HepG2 (cell line): ENCODE results near the gene ARL16. TPM values are rescaled to one million over a fixed set of nuclear protein-coding genes. Genes with fewer than 3 reads are reported as not detected.
A peak's percentile ranks its signal among the peaks of the same experiment; 100 is the strongest.

ENCODE experiments used
- BRCA1 ChIP-seq: sonication (generic); formaldehyde crosslinking; IDR thresholded peaks from 2 replicates; pipeline ENCODE4 v1.4.0; 2020; ENCODE audit warnings: missing genetic modification reagents
- CC2D1A ChIP-seq: sonication (generic); formaldehyde crosslinking; IDR thresholded peaks from 2 replicates; pipeline ENCODE4 v1.8.1; 2023; ENCODE audit warnings: mild to moderate bottlenecking, missing genetic modification reagents
- E2F2 ChIP-seq: sonication (generic); formaldehyde crosslinking; IDR thresholded peaks from 2 replicates; pipeline ENCODE4 v1.4.0; 2020; ENCODE audit warnings: missing genetic modification reagents, borderline replicate concordance
- EP300 ChIP-seq, 3 experiments: sonication (generic) in 1 of 3; formaldehyde crosslinking in 1 of 3; IDR thresholded peaks; 2 replicates each; pipeline versions ENCODE4 v1.5.1 to v1.6.1; 2011 to 2020; ENCODE audit warnings: low read depth in 2 of 3, low read length in 2 of 3, borderline replicate concordance in 1 of 3, improper control_type of control experiment in 1 of 3, mild to moderate bottlenecking in 1 of 3, missing genetic modification reagents in 1 of 3, moderate library complexity in 1 of 3
- HMGA1 ChIP-seq: sonication (generic); formaldehyde crosslinking; conservative IDR thresholded peaks from 2 replicates; pipeline ENCODE4 v1.4.0; 2020; ENCODE audit warnings: missing genetic modification reagents
- MIER3 ChIP-seq: IDR thresholded peaks from 2 replicates; pipeline ENCODE4 v1.6.1; 2016; ENCODE audit warnings: missing compliant biosample characterization, borderline replicate concordance
- MIXL1 ChIP-seq: IDR thresholded peaks from 2 replicates; pipeline ENCODE4 v1.6.1; 2016
- MTA3 ChIP-seq: sonication (generic); formaldehyde crosslinking; IDR thresholded peaks from 2 replicates; pipeline ENCODE4 v1.4.0; 2020; ENCODE audit warnings: missing genetic modification reagents
- MTF2 ChIP-seq: sonication (generic); formaldehyde crosslinking; IDR thresholded peaks from 2 replicates; pipeline ENCODE4 v1.5.0; 2020; ENCODE audit warnings: missing genetic modification reagents, borderline replicate concordance
- NR3C1 ChIP-seq: sonication (generic); formaldehyde crosslinking; IDR thresholded peaks from 2 replicates; pipeline ENCODE4 v1.4.0; 2020; ENCODE audit warnings: missing genetic modification reagents
- PHB2 ChIP-seq: fragments of 450-650 bp; IDR thresholded peaks from 2 replicates; pipeline ENCODE4 v1.6.1; 2018; ENCODE audit not compliant: partially characterized antibody
- PHF21A ChIP-seq: sonication (generic); formaldehyde crosslinking; IDR thresholded peaks from 2 replicates; pipeline ENCODE4 v1.5.0; 2020; ENCODE audit warnings: mild to moderate bottlenecking, missing genetic modification reagents
- POLR2AphosphoS2 ChIP-seq: IDR thresholded peaks from 2 replicates; pipeline ENCODE4 v1.6.1; 2011; ENCODE audit warnings: low read depth, low read length, improper control_type of control experiment
- SETDB1 ChIP-seq: sonication (generic); formaldehyde crosslinking; IDR thresholded peaks from 2 replicates; pipeline ENCODE4 v1.5.1; 2020; ENCODE audit warnings: missing genetic modification reagents, mild to moderate bottlenecking, borderline replicate concordance
- SOX5 ChIP-seq: IDR thresholded peaks from 2 replicates; pipeline ENCODE4 v1.6.1; 2016; ENCODE audit warnings: borderline replicate concordance
- SP140L ChIP-seq: sonication (generic); formaldehyde crosslinking; IDR thresholded peaks from 2 replicates; pipeline ENCODE4 v1.4.0; 2020; ENCODE audit warnings: missing genetic modification reagents, borderline replicate concordance
- STAT6 ChIP-seq: sonication (generic); formaldehyde crosslinking; IDR thresholded peaks from 2 replicates; pipeline ENCODE4 v1.4.0; 2020; ENCODE audit warnings: missing genetic modification reagents, mild to moderate bottlenecking, borderline replicate concordance
- TEAD3 ChIP-seq: optimal IDR thresholded peaks from 2 replicates; pipeline ENCODE3; 2016; ENCODE audit warnings: borderline replicate concordance
- ZFAT ChIP-seq: sonication (generic); formaldehyde crosslinking; conservative IDR thresholded peaks from 2 replicates; pipeline ENCODE4 v1.8.1; 2023; ENCODE audit warnings: missing genetic modification reagents, inconsistent platforms
- ZFP1 ChIP-seq: IDR thresholded peaks from 2 replicates; pipeline ENCODE4 v1.6.1; 2016
- ZFP41 ChIP-seq: sonication (generic); formaldehyde crosslinking; IDR thresholded peaks from 2 replicates; pipeline ENCODE4 v1.4.0; 2020; ENCODE audit warnings: mild to moderate bottlenecking, missing genetic modification reagents, borderline replicate concordance
- ZNF382 ChIP-seq: sonication (generic); formaldehyde crosslinking; IDR thresholded peaks from 2 replicates; pipeline ENCODE4 v1.5.0; 2020; ENCODE audit warnings: missing genetic modification reagents, mild to moderate bottlenecking, borderline replicate concordance
- ZNF839 ChIP-seq: sonication (generic); formaldehyde crosslinking; IDR thresholded peaks from 2 replicates; pipeline ENCODE4 v1.4.0; 2020; ENCODE audit warnings: missing genetic modification reagents, mild to moderate bottlenecking, borderline replicate concordance
- ZNF883 ChIP-seq: sonication (generic); formaldehyde crosslinking; IDR thresholded peaks from 2 replicates; pipeline ENCODE4 v1.5.1; 2020; ENCODE audit warnings: mild to moderate bottlenecking, missing genetic modification reagents; ENCODE audit errors: not compliant biosample characterization
- ZSCAN20 ChIP-seq: sonication (generic); formaldehyde crosslinking; IDR thresholded peaks from 2 replicates; pipeline ENCODE4 v1.4.0; 2020; ENCODE audit warnings: missing genetic modification reagents, mild to moderate bottlenecking, borderline replicate concordance
- ZZZ3 ChIP-seq: sonication (generic); formaldehyde crosslinking; IDR thresholded peaks from 2 replicates; pipeline ENCODE4 v1.4.0; 2020; ENCODE audit warnings: missing genetic modification reagents, mild to moderate bottlenecking, borderline replicate concordance
- polyA plus RNA-seq, 8 experiments: library from polyadenylated mRNA; depleted of rRNA in 3 of 8; stranded (reverse) in 7 of 8; unstranded in 1 of 8; fragments of >200 nt; fragmentation: Illumina TruSeq in 4 of 8; extraction: Trizol in 4 of 8; gene quantifications; 2 replicates each; pipeline versions ENCODE4 v1.2.1 to v1.2.3, GENCODE V29; 2011 to 2016; ENCODE audit warnings: low read depth in 4 of 8, missing spikeins in 1 of 8, mixed read lengths in 1 of 8; ENCODE audit not compliant: insufficient read depth in 1 of 8
- total RNA-seq, 5 experiments: library from RNA; depleted of rRNA; stranded (reverse); fragments of >200 nt; fragmentation: Illumina TruSeq; extraction: Trizol; gene quantifications; 2 replicates each; pipeline ENCODE4 v1.2.3, GENCODE V29; 2016; ENCODE audit warnings: low read depth in 1 of 5
- TF ChIP-seq, protein P1 (sequence below): sonication (generic); IDR thresholded peaks from 2 replicates; pipeline ENCODE4 v1.6.1; 2016; ENCODE audit warnings: low read depth, borderline replicate concordance

ARL16 gene
- total and polyA plus RNA-seq, 2 of the 13 experiments (the other 11 are each of a cell fraction or from before 2014, with no cell fraction given) = 20.8 to 30.8 TPM

- TF ChIP-seq STAT6 (no peak), POLR2AphosphoS2 (no peak), ZFAT (CRISPR knock-in tag) (no peak), SP140L (CRISPR knock-in tag) (0 out of 2 replicates have a peak, but pooled peaks have one; percentile 25), ZSCAN20 (CRISPR knock-in tag) (peak; percentile 70; the same call in 1 of the 2 replicates), ZNF839 (no peak), SETDB1 (CRISPR knock-in tag) (no peak), MIER3 (CRISPR knock-in tag) (peak; percentile 98), E2F2 (no peak), EP300 (IDR thresholded peaks at IDR 0.05; ENCODE audit: low read depth in 2 of 2, low read length in 2 of 2) (peak; percentile 65 to 73; a peak in 2 of 4 replicates), EP300 (CRISPR knock-in tag; IDR thresholded peaks at IDR 0.05; ENCODE audit: borderline replicate concordance) (peak; percentile 60; the same call in 1 of the 2 replicates), PHB2 (no peak), ZNF883 (CRISPR knock-in tag) (no peak), NR3C1 (CRISPR knock-in tag) (no peak), ZFP41 (CRISPR knock-in tag) (no peak), TEAD3 (CRISPR knock-in tag) (peak; percentile 58), ZFP1 (CRISPR knock-in tag) (peak; percentile 87; the same call in 1 of the 2 replicates), BRCA1 (no peak; the same call in 1 of the 2 replicates), MIXL1 (peak; percentile 71), SOX5 (CRISPR knock-in tag) (peak; percentile 59), ZZZ3 (CRISPR knock-in tag) (peak; percentile 79; the same call in 1 of the 2 replicates), HMGA1 (CRISPR knock-in tag) (no peak), PHF21A (peak; percentile 64; the same call in 1 of the 2 replicates), CC2D1A (CRISPR knock-in tag) (no peak), ZNF382 (CRISPR knock-in tag) (no peak), MTF2 (CRISPR knock-in tag) (no peak), MTA3 (CRISPR knock-in tag) (no peak)
- TF ChIP-seq, protein P1, sequence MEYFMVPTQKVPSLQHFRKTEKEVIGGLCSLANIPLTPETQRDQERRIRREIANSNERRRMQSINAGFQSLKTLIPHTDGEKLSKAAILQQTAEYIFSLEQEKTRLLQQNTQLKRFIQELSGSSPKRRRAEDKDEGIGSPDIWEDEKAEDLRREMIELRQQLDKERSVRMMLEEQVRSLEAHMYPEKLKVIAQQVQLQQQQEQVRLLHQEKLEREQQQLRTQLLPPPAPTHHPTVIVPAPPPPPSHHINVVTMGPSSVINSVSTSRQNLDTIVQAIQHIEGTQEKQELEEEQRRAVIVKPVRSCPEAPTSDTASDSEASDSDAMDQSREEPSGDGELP = peak; percentile 60; the same call in 1 of the 2 replicates
Observed at GRCh38 chr17:81636505-81637288, 46.9 kb downstream of the ARL16 start, which contains the start of the genes NPLOC4 and TSPAN10 (continued).
